ENCODE measurements around the gene SCARF2.
A peak's percentile ranks its signal among the peaks of the same experiment; 100 is the strongest.
"Not testable (repeated sequence)": the region's sequence is repeated elsewhere in the genome, so short reads cannot be mapped to it uniquely, and the experiment has no call there.

SCARF2 gene

DNA sequence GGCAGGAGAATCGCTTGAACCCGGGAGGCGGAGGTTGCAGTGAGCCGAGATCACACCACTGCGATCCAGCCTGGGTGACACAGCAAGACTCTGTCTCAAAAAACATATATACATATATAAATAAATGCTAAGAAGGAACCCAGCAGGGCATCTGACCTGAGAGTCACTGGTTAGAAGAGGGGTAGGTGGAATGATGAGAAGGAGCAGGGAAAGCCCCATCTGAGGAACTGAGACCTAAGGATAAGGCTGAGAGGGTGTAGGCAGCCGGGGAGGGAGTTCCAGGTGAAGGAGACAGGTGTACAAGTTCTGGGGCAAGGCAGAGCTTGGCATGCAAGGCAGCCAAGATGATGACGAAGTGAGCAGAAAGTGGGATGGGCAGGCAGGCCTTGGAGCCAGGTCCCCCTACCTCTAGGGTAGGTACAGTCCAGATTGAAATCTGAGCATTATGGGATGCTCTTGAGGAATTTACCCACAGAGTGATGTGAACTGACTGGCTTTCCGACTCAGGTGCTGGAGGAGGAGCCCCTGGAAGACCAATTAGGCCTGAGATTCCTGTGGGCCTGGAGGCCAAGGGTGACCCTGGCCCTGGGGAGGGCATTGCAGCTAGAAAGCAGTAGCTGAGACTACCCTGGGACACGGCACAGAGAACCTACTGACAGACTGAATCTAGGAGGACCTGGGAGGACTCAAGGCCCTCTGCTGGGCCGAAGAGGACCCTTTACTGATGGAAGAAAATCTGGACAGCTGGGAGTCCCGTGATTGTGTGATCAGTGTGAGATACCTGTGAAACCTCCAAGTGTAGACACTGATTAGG, 35.2 kb upstream of the SCARF2 start:
- H4K20me1 ChIP-seq = peaks cover 0 to 4% (median 0%) of the 10 kb centered on the region in 11 experiments; a peak in 2 of 22 replicates
- H3K4me2 ChIP-seq = no peak overlapping the region
- H3K27me3 ChIP-seq = no peaks in the 10 kb centered on the region
- no peak overlapping the region for H3K9ac ChIP-seq
- H3K4me3 ChIP-seq = no peak overlapping the region
- peaks cover 0 to 14% (median 9%) of the 10 kb centered on the region in 10 experiments; a peak in 9 of 20 replicates for H3K4me1 ChIP-seq
- no peaks in the 10 kb centered on the region for H3K9me3 ChIP-seq (replicated peaks in 1 of 11)
- no peak overlapping the region for H3K27ac ChIP-seq
- peaks cover 12 to 39% (median 30%) of the 10 kb centered on the region in 11 experiments; a peak in 19 of 22 replicates for H3K36me3 ChIP-seq
- no peak for TF ChIP-seq Cebpa-rat (IDR thresholded peaks at IDR 0.05)

DNA sequence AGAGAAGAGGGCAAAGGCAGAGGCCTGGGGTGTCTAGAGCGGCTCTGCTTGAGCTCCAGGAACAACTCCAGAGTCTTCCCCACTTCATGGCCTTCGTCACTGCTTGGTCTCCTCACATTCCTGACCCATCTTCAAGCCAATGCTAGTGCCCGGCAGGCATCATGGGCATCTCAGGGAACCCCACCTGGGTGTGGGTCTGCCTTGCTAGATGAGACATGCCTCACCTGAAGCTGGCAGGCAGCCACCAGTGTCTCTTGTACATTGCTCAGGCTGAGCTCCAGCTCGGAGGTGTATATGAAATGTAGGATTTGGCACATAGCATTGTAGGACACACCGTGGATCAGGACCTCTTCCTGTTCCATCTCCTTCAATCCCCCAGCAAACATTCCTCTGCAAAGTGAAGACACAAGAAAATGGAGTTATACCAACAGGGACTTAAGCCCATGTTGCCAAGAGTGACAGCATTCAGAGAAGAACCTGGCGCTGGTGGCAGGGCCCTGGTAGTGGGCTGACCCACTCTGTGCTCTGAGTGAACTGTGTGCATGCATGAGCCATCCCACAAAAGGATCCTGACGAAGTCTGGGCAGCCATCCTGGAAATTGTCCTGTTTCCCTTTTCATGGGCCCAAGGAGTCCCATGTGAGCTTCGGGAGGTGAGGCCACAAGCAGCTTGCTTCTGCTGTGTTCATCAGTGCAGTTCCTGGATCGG, 33.7 kb upstream of the SCARF2 start:
- H4K20me1 ChIP-seq = peaks cover 0 to 4% (median 0%) of the 10 kb centered on the region in 11 experiments; a peak in 2 of 22 replicates
- no peaks in the 10 kb centered on the region for H3K9me3 ChIP-seq (replicated peaks in 1 of 11)
- peaks cover 12 to 39% (median 30%) of the 10 kb centered on the region in 11 experiments; a peak in 19 of 22 replicates for H3K36me3 ChIP-seq
- no peak overlapping the region for H3K27ac ChIP-seq
- no peak overlapping the region for H3K9ac ChIP-seq
- H3K4me1 ChIP-seq = peaks cover 3 to 14% (median 9%) of the 10 kb centered on the region in 10 experiments; a peak in 13 of 20 replicates
- no peak overlapping the region for H3K4me3 ChIP-seq
- no peaks in the 10 kb centered on the region for H3K27me3 ChIP-seq
- no peak for TF ChIP-seq Cebpa-rat (IDR thresholded peaks at IDR 0.05)
- H3K4me2 ChIP-seq = no peak overlapping the region

DNA sequence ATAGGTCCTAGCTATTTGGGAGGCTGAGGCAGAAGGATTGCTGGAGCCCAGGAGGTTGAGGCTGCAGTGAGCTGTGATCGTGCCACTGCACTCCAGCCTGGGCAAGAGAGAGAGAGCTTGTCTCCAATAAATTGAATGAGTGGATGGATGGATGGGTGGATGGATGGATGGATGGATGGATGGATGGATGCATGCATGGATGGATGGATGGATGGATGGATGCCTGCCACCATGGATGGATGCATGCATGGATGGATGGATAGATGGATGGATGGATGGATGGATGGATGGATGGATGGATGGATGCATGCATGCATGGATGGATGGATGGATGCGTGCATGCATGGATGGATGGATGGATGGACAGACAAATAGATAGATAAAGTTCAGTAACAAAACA, 32.9 kb upstream of the SCARF2 start:
- not testable (repeated sequence) for H4K20me1 ChIP-seq; H3K27me3 ChIP-seq; H3K4me2 ChIP-seq; H3K27ac ChIP-seq; H3K9ac ChIP-seq; H3K9me3 ChIP-seq (replicated peaks in 1 of 11); H3K4me3 ChIP-seq
- peaks cover 12 to 41% (median 30%) of the 10 kb centered on the region in 11 experiments; a peak in 19 of 22 replicates for H3K36me3 ChIP-seq
- peaks cover 5 to 16% (median 10%) of the 10 kb centered on the region in 10 experiments; a peak in 13 of 20 replicates for H3K4me1 ChIP-seq

DNA sequence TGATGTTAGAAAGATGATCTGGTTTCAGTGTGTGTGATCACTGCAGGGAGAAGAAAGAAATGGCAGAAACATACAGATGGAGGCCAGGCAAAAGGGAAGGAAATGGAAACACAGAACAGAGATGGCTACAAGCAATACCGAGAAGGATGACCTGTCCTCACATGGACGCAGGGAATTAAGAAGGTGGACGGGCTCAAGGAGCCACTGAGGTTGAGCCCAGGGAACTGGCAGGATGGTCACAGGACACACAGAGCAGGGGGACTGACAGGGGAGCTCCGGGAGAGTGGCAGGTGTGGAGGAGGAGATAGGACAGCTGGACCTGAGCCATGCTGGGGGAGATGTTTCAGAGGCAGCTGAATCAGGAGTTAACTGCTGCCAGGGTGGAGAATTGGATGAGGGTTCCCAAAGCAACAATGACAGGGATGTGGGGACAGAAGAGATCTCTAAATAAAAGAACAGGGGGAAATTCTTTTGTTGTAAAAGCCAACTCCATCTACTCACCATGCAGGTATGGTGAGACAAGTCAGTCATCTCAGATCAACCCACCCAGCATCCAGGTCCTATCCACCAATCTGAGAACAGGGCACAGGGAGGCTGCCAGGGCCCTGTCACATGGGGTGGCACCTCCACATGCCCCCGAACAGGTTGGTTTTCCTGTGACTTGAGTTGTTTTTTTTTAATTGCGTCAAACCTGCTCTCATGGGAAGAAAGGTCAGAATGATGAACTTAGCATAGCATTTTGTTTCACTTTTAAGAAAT, 31.7 kb upstream of the SCARF2 start:
- Histone ChIP-seq H3K9ac (no peak overlapping the region), H3K36me3 (peaks cover 12 to 51% (median 41%) of the 10 kb centered on the region in 11 experiments; a peak in 20 of 22 replicates), H3K9me3 (replicated peaks in 1 of 11) (no peaks in the 10 kb centered on the region), H3K4me1 (peaks cover 17 to 28% (median 21%) of the 10 kb centered on the region in 10 experiments), H3K4me3 (no peak overlapping the region), H3K4me2 (peak overlapping the region in 2 of 11 experiments; percentile 5 to 11; a peak in 1 of 22 replicates), H3K27me3 (no peaks in the 10 kb centered on the region), H4K20me1 (peaks cover 0 to 4% (median 0%) of the 10 kb centered on the region in 11 experiments; a peak in 3 of 22 replicates), H3K27ac (no peak overlapping the region)
- no peak for TF ChIP-seq Cebpa-rat (IDR thresholded peaks at IDR 0.05)

DNA sequence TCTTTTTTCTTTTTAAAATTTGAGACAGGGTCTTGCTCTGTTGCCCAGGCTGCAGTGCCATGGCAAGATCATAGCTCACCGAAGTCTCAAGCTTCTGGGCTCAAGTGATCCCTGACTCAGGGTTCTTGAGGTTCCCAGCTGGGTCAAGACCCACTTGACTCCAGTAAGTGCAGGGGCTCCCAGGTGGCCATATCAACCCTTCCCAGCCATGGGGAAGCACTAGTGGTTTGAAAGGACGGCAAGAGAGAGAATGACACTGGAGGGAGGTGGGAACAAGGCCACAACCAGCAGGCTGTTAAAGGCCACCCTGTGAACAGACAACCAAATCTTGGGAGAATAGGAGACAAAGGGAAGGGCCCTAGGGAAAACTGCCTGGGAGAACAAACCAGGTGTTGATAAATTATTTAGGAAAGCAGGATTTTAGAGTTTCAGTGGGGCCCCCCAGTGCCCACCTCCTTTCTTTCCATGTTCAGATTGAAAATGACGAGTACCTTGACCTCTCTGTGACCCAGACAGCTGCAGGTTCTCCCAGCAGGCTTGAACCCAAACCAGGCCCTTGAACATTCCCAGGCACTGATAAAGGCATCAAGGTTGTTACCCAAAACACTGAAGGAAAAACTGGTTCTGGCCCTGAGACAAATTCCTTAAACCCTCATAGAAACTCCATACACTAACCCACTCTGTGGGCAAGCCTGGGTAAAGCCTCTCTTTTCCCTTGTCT, 29.2 kb upstream of the SCARF2 start:
- peak overlapping the region in 1 of 11 experiments; percentile 21; a peak in 2 of 22 replicates for H3K4me2 ChIP-seq

DNA sequence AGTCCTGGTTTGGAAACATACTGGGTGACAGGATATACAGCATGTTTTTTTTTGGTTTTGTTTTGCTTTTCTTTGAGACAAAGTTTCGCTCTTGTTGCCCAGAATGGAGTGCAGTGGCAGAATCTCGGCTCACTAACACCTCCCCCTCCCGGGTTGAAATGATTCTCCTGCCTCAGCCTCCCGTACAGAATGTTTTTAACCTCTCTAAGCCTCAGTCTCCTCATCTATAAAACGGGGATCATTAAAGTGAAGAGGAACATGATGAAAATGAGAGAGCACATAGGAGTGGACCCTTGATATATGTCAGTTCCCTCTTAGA, 28.1 kb upstream of the SCARF2 start:
- no peak for TF ChIP-seq Cebpa-rat (IDR thresholded peaks at IDR 0.05)
- Histone ChIP-seq H3K4me2 (0 out of 22 replicates have a peak overlapping the region, but pooled peaks of 1 of the 11 experiments have one; percentile 79), H4K20me1 (peaks cover 0 to 14% (median 0%) of the 10 kb centered on the region in 11 experiments; a peak in 2 of 22 replicates), H3K9me3 (replicated peaks in 1 of 11) (no peaks in the 10 kb centered on the region), H3K27ac (no peak overlapping the region), H3K4me1 (peaks cover 31 to 46% (median 41%) of the 10 kb centered on the region in 10 experiments), H3K27me3 (no peaks in the 10 kb centered on the region), H3K36me3 (peaks cover 7 to 40% (median 28%) of the 10 kb centered on the region in 11 experiments; a peak in 20 of 22 replicates), H3K9ac (no peak overlapping the region), H3K4me3 (no peak overlapping the region)

More for the DNA sequence above, 29.2 kb upstream of the SCARF2 start:
- Histone ChIP-seq H3K4me3 (no peak overlapping the region), H3K9me3 (replicated peaks in 1 of 11) (no peaks in the 10 kb centered on the region), H3K27ac (no peak overlapping the region), H3K36me3 (peaks cover 12 to 48% (median 39%) of the 10 kb centered on the region in 11 experiments; a peak in 20 of 22 replicates), H3K27me3 (no peaks in the 10 kb centered on the region), H3K4me1 (peaks cover 31 to 46% (median 41%) of the 10 kb centered on the region in 10 experiments), H4K20me1 (peaks cover 0 to 14% (median 0%) of the 10 kb centered on the region in 11 experiments; a peak in 2 of 22 replicates), H3K9ac (no peak overlapping the region; a peak in 1 of 22 replicates)
- no peak for TF ChIP-seq Cebpa-rat (IDR thresholded peaks at IDR 0.05)

DNA sequence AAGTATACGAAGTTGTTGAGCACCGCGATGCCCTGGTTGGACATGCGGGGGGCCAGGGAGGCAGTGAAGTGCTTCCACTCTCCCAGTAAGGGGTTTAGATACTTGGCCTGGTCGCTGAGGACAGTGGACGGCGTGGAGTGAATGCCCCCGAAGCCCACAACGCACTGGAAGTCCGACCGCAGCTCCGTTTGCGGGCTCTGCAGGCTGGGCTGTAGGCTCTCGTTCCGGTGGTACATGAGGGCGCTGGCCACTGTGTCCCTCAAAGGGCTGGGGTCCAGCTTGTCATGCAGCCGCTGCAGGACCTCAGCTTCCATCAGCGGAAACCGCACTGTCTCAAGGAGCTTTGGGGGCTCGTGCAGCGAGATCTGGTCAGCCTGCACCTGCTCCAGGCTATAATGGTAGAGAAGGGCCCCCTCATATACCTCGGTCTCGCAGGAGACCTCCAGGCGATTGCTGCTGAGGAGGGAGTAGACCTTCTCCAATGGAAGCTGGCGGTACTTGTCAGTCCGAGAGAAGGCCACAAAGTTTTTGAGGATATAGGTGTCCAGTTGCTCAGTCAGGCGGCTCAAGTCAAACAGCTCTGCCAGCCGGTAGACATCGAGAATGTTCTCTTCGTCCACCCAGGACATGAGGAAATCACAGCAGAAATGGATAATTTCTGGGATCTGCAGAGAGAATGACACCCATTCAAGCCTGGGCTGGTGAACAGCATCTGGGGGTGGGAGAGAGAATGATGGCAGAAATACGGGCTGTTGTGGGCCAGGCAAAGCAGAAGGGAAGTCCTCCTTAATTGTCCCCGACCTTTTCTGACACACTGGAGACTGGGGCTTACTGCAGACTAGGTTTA, 27.5 kb upstream of the SCARF2 start:
- peak overlapping the region; percentile 70 to 97 (median 81) for H3K4me2 ChIP-seq
- peaks cover 0 to 14% (median 0%) of the 10 kb centered on the region in 11 experiments; a peak in 2 of 22 replicates for H4K20me1 ChIP-seq
- H3K4me3 ChIP-seq = no peak overlapping the region
- peak overlapping the region in 3 of 11 experiments; percentile 48 to 62 (median 60); a peak in 1 of 22 replicates for H3K9ac ChIP-seq
- no peaks in the 10 kb centered on the region for H3K9me3 ChIP-seq (replicated peaks in 1 of 11)
- peaks cover 4 to 35% (median 22%) of the 10 kb centered on the region in 11 experiments; a peak in 19 of 22 replicates for H3K36me3 ChIP-seq
- peak overlapping the region in 7 of 11 experiments; percentile 66 to 87 (median 78); a peak in 10 of 22 replicates for H3K27ac ChIP-seq
- H3K27me3 ChIP-seq = no peaks in the 10 kb centered on the region
- H3K4me1 ChIP-seq = peaks cover 31 to 46% (median 41%) of the 10 kb centered on the region in 10 experiments
- no peak for TF ChIP-seq Cebpa-rat (IDR thresholded peaks at IDR 0.05)
